ACC112 (cell line): ENCODE data around the gene GABRA5.

Experiments used
- H2AFZ ChIP-seq: fragments of 200-600 bp; sonication (generic); one replicate; pipeline ENCODE4 v1.6.0; 2017; ENCODE audit warnings: antibody characterized with exemption, low read length; ENCODE audit not compliant: unreplicated experiment
- H3K27ac ChIP-seq: fragments of 200-600 bp; sonication (generic); 2 replicates; pipeline ENCODE4 v1.5.1; 2014; ENCODE audit warnings: low read depth, mild to moderate bottlenecking, antibody characterized with exemption, low read length, moderate library complexity
- H3K27me3 ChIP-seq: fragments of 200-600 bp; sonication (generic); 2 replicates; pipeline ENCODE4 v1.6.1; 2014; ENCODE audit warnings: mild to moderate bottlenecking, antibody characterized with exemption, low read length, moderate library complexity, mixed read lengths; ENCODE audit not compliant: insufficient read depth
- H3K36me3 ChIP-seq: fragments of 200-600 bp; sonication (generic); 2 replicates; pipeline ENCODE4 v1.6.1; 2016; ENCODE audit warnings: mild to moderate bottlenecking, antibody characterized with exemption, low read length, moderate library complexity, mixed read lengths; ENCODE audit not compliant: insufficient read depth
- H3K4me1 ChIP-seq: fragments of 200-600 bp; sonication (generic); one replicate; pipeline ENCODE4 v1.6.1; 2016; ENCODE audit warnings: low read length, mixed read lengths; ENCODE audit not compliant: insufficient read depth, unreplicated experiment, control insufficient read depth
- H3K4me3 ChIP-seq: fragments of 200-600 bp; sonication (generic); 2 replicates; pipeline ENCODE4 v1.5.1; 2014; ENCODE audit warnings: mild to moderate bottlenecking, low read depth, low read length
- H3K79me2 ChIP-seq: fragments of 200-600 bp; sonication (generic); one replicate; pipeline ENCODE4 v1.6.0; 2016; ENCODE audit warnings: low read length; ENCODE audit not compliant: control insufficient read depth, unreplicated experiment, insufficient read depth

The GABRA5 gene

GRCh38 chr15:26926081-26926480 lies 59.2 kb downstream of the GABRA5 start:
- no peaks in the 10 kb centered on the region for H3K27me3 ChIP-seq
- no peak overlapping the region for H2AFZ ChIP-seq
- no peak overlapping the region for H3K27ac ChIP-seq
- no peaks in the 10 kb centered on the region for H3K36me3 ChIP-seq
- H3K79me2 ChIP-seq = no peaks in the 10 kb centered on the region
- no peaks in the 10 kb centered on the region for H3K4me1 ChIP-seq
- no peak overlapping the region for H3K4me3 ChIP-seq

DNA sequence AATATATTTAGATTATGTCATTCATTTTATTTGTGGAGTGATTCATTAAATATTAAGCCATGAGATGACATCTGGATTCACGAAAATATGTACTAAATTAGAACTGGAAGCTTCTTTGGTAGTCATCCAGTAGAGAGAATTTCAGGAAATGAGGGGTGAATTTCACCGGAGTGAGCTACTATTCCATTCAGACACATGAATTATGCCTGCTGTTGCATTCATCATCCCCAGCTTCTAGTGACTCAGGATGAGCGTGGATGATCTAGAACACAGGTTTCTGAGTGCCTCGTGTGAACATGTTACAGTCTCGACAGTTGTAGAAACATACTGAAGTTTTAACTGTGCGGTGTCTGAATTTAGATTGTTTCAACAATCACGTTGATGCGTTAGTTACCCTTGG lies 61.2 kb downstream of the GABRA5 start:
- no peak overlapping the region for H3K27ac ChIP-seq
- no peak overlapping the region for H3K4me3 ChIP-seq
- no peaks in the 10 kb centered on the region for H3K36me3 ChIP-seq
- no peaks in the 10 kb centered on the region for H3K27me3 ChIP-seq
- H3K79me2 ChIP-seq = no peaks in the 10 kb centered on the region
- no peaks in the 10 kb centered on the region for H3K4me1 ChIP-seq
- H2AFZ ChIP-seq = no peak overlapping the region

DNA sequence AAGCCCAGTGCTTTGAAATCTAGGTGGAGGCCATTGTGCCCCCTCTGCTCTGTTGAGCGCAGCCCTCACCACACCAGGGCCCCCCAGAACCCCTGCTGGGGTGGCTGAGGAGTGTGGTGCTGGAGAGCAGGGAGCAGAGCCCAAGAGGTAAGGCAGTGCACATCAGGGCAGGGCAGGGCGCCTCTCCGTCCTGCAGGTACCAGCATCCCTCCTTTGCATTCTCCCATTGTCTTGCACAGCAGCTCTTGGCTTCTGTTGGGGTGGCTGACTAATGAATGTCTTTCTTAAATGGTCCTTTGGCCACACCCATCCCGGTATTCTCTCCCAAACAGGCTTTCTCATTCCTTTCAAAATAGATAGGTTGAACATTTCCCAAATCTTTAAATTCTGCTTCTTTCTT lies 62.7 kb downstream of the GABRA5 start:
- Histone ChIP-seq H3K27me3 (no peaks in the 10 kb centered on the region), H3K36me3 (no peaks in the 10 kb centered on the region), H3K4me1 (no peaks in the 10 kb centered on the region), H2AFZ (no peak overlapping the region), H3K27ac (no peak overlapping the region), H3K4me3 (no peak overlapping the region), H3K79me2 (no peaks in the 10 kb centered on the region)

DNA sequence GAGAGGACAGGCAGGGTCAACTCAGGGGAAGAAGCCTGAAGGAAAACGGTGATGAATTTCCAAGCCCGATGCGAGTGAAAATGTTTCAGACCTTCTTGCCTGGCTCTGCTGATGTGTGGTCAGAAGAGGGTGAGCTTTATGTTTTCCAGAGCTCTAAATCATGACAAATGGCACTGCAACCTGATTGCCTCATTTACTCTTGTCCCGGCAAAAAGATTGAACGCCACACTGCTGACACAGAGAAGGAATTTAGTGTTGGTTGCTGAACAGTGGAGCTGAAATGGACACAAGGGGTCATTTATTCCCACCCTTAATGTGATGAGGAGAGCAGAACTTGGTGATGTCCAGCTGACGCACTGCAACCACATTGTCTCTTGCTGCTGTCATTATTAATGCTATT lies 68.0 kb downstream of the GABRA5 start:
- H3K27me3 ChIP-seq = no peaks in the 10 kb centered on the region
- H3K4me3 ChIP-seq = no peak overlapping the region
- no peaks in the 10 kb centered on the region for H3K36me3 ChIP-seq
- no peaks in the 10 kb centered on the region for H3K79me2 ChIP-seq
- H3K4me1 ChIP-seq = no peaks in the 10 kb centered on the region
- H3K27ac ChIP-seq = no peak overlapping the region
- H2AFZ ChIP-seq = no peak overlapping the region

DNA sequence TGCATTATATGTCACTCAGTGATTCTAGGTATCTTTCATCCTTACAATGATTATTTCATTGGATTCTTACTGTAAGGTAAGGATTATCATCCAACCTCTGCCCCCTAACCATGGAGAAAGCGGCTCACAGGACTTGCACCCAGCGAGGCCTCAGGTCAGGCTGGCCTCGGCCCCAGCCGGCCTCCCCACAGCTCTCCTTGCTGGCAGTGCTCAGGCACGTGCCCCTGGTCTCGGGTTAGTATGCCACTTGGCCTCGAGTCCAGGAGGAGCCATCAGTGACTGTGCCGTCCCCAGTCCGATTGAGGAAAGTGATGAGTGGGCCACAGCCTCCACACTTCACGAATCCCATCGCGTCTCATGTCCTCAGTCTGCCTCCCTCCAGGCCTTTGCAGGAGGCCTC lies 68.5 kb downstream of the GABRA5 start:
- no peaks in the 10 kb centered on the region for H3K4me1 ChIP-seq
- no peaks in the 10 kb centered on the region for H3K79me2 ChIP-seq
- H3K27ac ChIP-seq = no peak overlapping the region
- no peaks in the 10 kb centered on the region for H3K27me3 ChIP-seq
- H2AFZ ChIP-seq = no peak overlapping the region
- no peak overlapping the region for H3K4me3 ChIP-seq
- no peaks in the 10 kb centered on the region for H3K36me3 ChIP-seq

DNA sequence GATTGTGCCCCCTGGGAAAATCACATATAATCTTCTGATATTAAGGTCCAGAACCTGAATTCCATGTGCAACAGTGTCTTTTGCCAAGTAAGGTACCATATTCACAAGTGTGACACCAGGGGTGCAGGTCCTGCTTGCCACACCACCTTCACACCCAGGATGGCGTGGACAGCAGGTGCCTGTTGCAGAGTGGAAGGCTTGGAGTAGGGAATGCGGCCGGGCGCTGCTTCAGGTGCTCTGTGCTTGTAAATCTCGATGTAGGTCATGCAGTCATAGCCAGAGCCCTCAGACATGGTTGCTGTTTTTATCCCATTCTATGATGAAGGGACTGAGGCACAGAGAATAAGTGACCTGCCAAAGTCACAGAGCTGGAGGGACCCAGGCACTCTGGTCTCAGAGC lies 69.6 kb downstream of the GABRA5 start:
- Histone ChIP-seq H3K36me3 (no peaks in the 10 kb centered on the region), H3K79me2 (no peaks in the 10 kb centered on the region), H3K4me1 (no peaks in the 10 kb centered on the region), H2AFZ (no peak overlapping the region), H3K4me3 (no peak overlapping the region), H3K27me3 (no peaks in the 10 kb centered on the region), H3K27ac (no peak overlapping the region)

- H3K27me3 ChIP-seq = no peaks in the 10 kb centered on the region
- no peak overlapping the region for H2AFZ ChIP-seq
- H3K36me3 ChIP-seq = no peaks in the 10 kb centered on the region
- H3K79me2 ChIP-seq = no peaks in the 10 kb centered on the region
- H3K4me3 ChIP-seq = no peak overlapping the region
- H3K4me1 ChIP-seq = no peaks in the 10 kb centered on the region
- H3K27ac ChIP-seq = no peak overlapping the region
These were observed 70.3 kb downstream of the GABRA5 start for GRCh38 chr15:26937134-26937533.

GRCh38 chr15:26939398-26939797 lies 72.5 kb downstream of the GABRA5 start:
- H2AFZ ChIP-seq = no peak overlapping the region
- no peaks in the 10 kb centered on the region for H3K79me2 ChIP-seq
- no peak overlapping the region for H3K4me3 ChIP-seq
- H3K4me1 ChIP-seq = no peaks in the 10 kb centered on the region
- no peaks in the 10 kb centered on the region for H3K36me3 ChIP-seq
- no peak overlapping the region for H3K27ac ChIP-seq
- H3K27me3 ChIP-seq = no peaks in the 10 kb centered on the region

GRCh38 chr15:26941489-26941888 lies 74.6 kb downstream of the GABRA5 start:
- no peaks in the 10 kb centered on the region for H3K4me1 ChIP-seq
- no peaks in the 10 kb centered on the region for H3K36me3 ChIP-seq
- H2AFZ ChIP-seq = no peak overlapping the region
- H3K27me3 ChIP-seq = no peaks in the 10 kb centered on the region
- H3K4me3 ChIP-seq = no peak overlapping the region
- no peak overlapping the region for H3K27ac ChIP-seq
- no peaks in the 10 kb centered on the region for H3K79me2 ChIP-seq

- Histone ChIP-seq H3K27ac (no peak overlapping the region), H3K4me3 (no peak overlapping the region), H3K27me3 (no peaks in the 10 kb centered on the region), H2AFZ (no peak overlapping the region), H3K79me2 (no peaks in the 10 kb centered on the region), H3K4me1 (no peaks in the 10 kb centered on the region), H3K36me3 (no peaks in the 10 kb centered on the region)
These were observed 77.0 kb downstream of the GABRA5 start for GRCh38 chr15:26943866-26944265.

DNA sequence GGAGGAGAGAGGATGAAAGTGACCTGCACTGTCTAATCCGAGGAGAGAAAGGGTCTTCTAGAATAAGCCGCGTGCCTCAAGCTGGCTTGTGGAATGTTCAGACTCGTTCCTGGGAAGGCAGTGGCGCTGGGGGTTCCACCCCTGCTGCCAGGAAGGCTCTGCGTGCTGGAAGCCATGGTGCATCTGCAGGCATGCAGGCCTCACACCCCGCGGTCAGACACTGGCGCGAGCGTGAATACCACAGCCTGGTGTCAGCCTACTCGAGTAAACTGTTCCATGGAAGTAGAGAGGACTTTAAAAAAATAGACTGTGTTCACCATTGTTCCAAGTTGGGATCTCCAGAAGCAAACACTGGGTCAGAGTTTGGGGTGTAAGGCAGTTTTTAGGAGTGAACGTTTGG lies 78.2 kb downstream of the GABRA5 start:
- no peaks in the 10 kb centered on the region for H3K27me3 ChIP-seq
- no peaks in the 10 kb centered on the region for H3K4me1 ChIP-seq
- H3K4me3 ChIP-seq = no peak overlapping the region
- H3K36me3 ChIP-seq = no peaks in the 10 kb centered on the region
- H3K79me2 ChIP-seq = no peaks in the 10 kb centered on the region
- H2AFZ ChIP-seq = no peak overlapping the region
- H3K27ac ChIP-seq = no peak overlapping the region

GRCh38 chr15:26950001-26950400 lies 83.1 kb downstream of the GABRA5 start:
- Histone ChIP-seq H3K27me3 (no peaks in the 10 kb centered on the region), H2AFZ (no peak overlapping the region), H3K4me1 (no peaks in the 10 kb centered on the region), H3K36me3 (no peaks in the 10 kb centered on the region), H3K27ac (no peak overlapping the region), H3K4me3 (no peak overlapping the region), H3K79me2 (no peaks in the 10 kb centered on the region)
